ENCODE data around the gene TBRG1.

- TF ChIP-seq EZH2 (IDR thresholded peaks at IDR 0.05; ENCODE audit: insufficient read depth, poor library complexity, severe bottlenecking) (no peak), EZH2phosphoT487 (IDR thresholded peaks at IDR 0.05; ENCODE audit: insufficient read depth, low read depth) (no peak)
Measured at GRCh38 chr11:124676386-124676785, 53.7 kb downstream of the TBRG1 start.
